Hepatocyte (in vitro differentiated cells): Measurements from ENCODE around the gene ATF4. TPM values are rescaled to one million over a fixed set of nuclear protein-coding genes. Genes with fewer than 3 reads are reported as not detected.

ENCODE experiments used
- DNase-seq: peaks from one replicate; pipeline ENCODE4 v3.0.0-alpha.2; 2016; ENCODE audit warnings: low spot score
- H2AFZ ChIP-seq: fragments of 200-600 bp; sonication (generic); 2 replicates; pipeline ENCODE4 v1.6.0; 2016; ENCODE audit warnings: antibody characterized with exemption, mild to moderate bottlenecking
- H3K27ac ChIP-seq: fragments of 200-600 bp; sonication (generic); 2 replicates; pipeline ENCODE4 v1.5.1; 2016; ENCODE audit warnings: mild to moderate bottlenecking
- H3K27me3 ChIP-seq: fragments of 200-600 bp; sonication (generic); 2 replicates; pipeline ENCODE4 v1.6.1; 2016
- H3K36me3 ChIP-seq: fragments of 200-600 bp; sonication (generic); replicated peaks from 2 replicates; pipeline ENCODE4 v1.5.1; 2016; ENCODE audit warnings: low read depth; ENCODE audit not compliant: insufficient read depth
- H3K4me1 ChIP-seq: fragments of 200-600 bp; sonication (generic); 2 replicates; pipeline ENCODE4 v1.5.1; 2016; ENCODE audit warnings: mild to moderate bottlenecking, moderate library complexity; ENCODE audit not compliant: insufficient read depth
- H3K4me2 ChIP-seq: fragments of 200-600 bp; sonication (generic); 2 replicates; pipeline ENCODE4 v1.6.0; 2016
- H3K4me3 ChIP-seq: fragments of 200-600 bp; sonication (generic); 2 replicates; pipeline ENCODE4 v1.5.1; 2016; ENCODE audit warnings: mild to moderate bottlenecking
- H3K79me2 ChIP-seq: fragments of 200-600 bp; sonication (generic); 2 replicates; pipeline ENCODE4 v1.6.0; 2017; ENCODE audit warnings: mild to moderate bottlenecking
- H3K9me2 ChIP-seq: fragments of 200-600 bp; sonication (generic); replicated peaks from 2 replicates; pipeline ENCODE4 v1.6.0; 2017; ENCODE audit warnings: mild to moderate bottlenecking; ENCODE audit not compliant: insufficient read depth
- H3K9me3 ChIP-seq: fragments of 200-600 bp; sonication (generic); 2 replicates; pipeline ENCODE4 v1.5.1; 2016; ENCODE audit warnings: low read depth, mild to moderate bottlenecking
- H4K20me1 ChIP-seq: fragments of 200-600 bp; sonication (generic); 2 replicates; pipeline ENCODE4 v1.6.0; 2016; ENCODE audit warnings: mild to moderate bottlenecking; ENCODE audit not compliant: insufficient read depth, poor library complexity, severe bottlenecking
- CTCF ChIP-seq: fragments of 200-600 bp; sonication (generic); IDR thresholded peaks from 2 replicates; pipeline ENCODE4 v1.5.1; 2016; ENCODE audit warnings: antibody characterized with exemption, mild to moderate bottlenecking; ENCODE audit not compliant: poor library complexity
- EZH2 ChIP-seq: fragments of 200-600 bp; sonication (generic); IDR thresholded peaks from 2 replicates; pipeline ENCODE4 v1.6.1; 2016; ENCODE audit warnings: antibody characterized with exemption, mild to moderate bottlenecking, borderline replicate concordance
- EZH2phosphoT487 ChIP-seq: fragments of 200-600 bp; sonication (generic); IDR thresholded peaks from one replicate; pipeline ENCODE4 v1.6.1; 2018; ENCODE audit warnings: antibody characterized with exemption, mild to moderate bottlenecking, low read depth, moderate library complexity; ENCODE audit not compliant: unreplicated experiment, severe bottlenecking
- WGBS: methylation state at CpG from one replicate; pipeline ENCODE4 v1.1.6; 2016; ENCODE audit warnings: low lambda C conversion rate; ENCODE audit errors: missing lambda C conversion rate; 5-methylcytosine and 5-hydroxymethylcytosine counted together
- polyA plus RNA-seq: library from polyadenylated mRNA; unstranded; fragments of >200 nt; fragmentation: Nextera tagmentation; extraction: Ambion mirVana; gene quantifications from 2 replicates; pipeline ENCODE4 v1.2.1, GENCODE V29; 2016
- total RNA-seq: library from RNA; depleted of rRNA; stranded (reverse); fragments of >200 nt; gene quantifications from 2 replicates; pipeline ENCODE4 v1.2.3, GENCODE V29; 2014

ATF4 gene
- total and polyA plus RNA-seq, 2 experiments from 2014 or later = 144 to 231 TPM

- Histone ChIP-seq H3K36me3 (no peaks in the 10 kb centered on the region), H3K4me2 (peak overlapping the region; percentile 83), H3K4me1 (peaks cover 31% of the 10 kb centered on the region), H3K27me3 (no peaks in the 10 kb centered on the region), H3K4me3 (peak overlapping the region; percentile 27), H3K27ac (peak overlapping the region; percentile 82), H4K20me1 (peaks cover under 1% of the 10 kb centered on the region), H2AFZ (peak overlapping the region; percentile 54), H3K9me2 (no peaks in the 10 kb centered on the region), H3K9me3 (no peaks in the 10 kb centered on the region), H3K79me2 (peaks cover 41% of the 10 kb centered on the region)
- no peak for DNase-seq
- TF ChIP-seq EZH2phosphoT487 (no peak), CTCF (no peak), EZH2 (no peak)
- 33% methylated on average over 13 of the region's 13 CpGs for WGBS
These were observed 18.7 kb upstream of the ATF4 start for GRCh38 chr22:39501644-39502108.

DNA sequence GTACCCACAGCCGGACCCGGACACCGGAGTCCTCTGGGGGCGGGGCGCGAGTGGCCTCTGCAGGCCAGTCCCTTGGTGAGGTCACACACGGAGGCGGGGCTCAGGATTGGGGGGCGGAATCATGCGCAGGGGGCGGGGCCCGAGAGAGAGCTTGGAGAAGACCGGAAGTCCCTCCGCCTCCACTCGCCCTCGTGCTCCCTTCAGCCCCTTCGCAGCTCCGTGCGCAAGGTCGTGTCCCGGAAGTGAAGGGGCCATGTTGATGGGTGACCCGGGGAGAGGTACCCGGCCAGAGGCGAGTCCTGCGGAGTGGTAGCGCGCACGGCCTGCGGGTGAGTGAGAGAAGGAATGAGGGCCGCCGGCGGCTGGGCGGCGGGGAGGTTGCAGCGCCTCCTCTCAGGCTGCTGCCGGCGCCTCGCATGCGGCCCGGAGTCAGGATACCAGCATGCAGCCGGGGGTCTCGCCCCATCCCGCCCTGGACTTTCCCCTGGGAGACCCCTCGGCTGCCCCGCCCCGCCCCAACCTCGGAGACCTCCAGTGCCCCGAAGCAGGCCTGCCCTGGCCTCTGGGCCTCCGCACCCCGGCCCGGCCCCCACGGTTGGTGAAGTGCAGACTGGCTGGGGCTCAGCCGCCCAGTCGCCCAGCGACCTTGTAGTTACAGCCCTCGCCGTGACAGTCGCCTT lies 18.1 kb upstream of the ATF4 start, which contains the start of gene MIEF1:
Gene MIEF1, plus strand, starts transcription at position 182 of the 680 bp plus-strand sequence. CDS start 9,005 bp downstream, outside the sequence.
- Histone ChIP-seq H4K20me1 (peaks cover 3% of the 10 kb centered on the region), H3K9me2 (no peaks in the 10 kb centered on the region), H3K27ac (peak within 1 kb of the TSS; percentile 82), H3K4me1 (peaks cover 31% of the 10 kb centered on the region), H3K79me2 (peaks cover 44% of the 10 kb centered on the region), H3K36me3 (no peaks in the 10 kb centered on the region), H3K4me2 (peak within 1 kb of the TSS; percentile 89), H3K27me3 (no peaks in the 10 kb centered on the region), H2AFZ (peak within 1 kb of the TSS; percentile 54), H3K4me3 (peak within 1 kb of the TSS; percentile 84), H3K9me3 (no peaks in the 10 kb centered on the region)
- TF ChIP-seq EZH2phosphoT487 = no peak
- no peak for TF ChIP-seq EZH2
- TF ChIP-seq CTCF = no peak
- DNase-seq = peak; percentile 99
- under 1% methylated on average over 47 of the region's 58 CpGs for WGBS

DNA sequence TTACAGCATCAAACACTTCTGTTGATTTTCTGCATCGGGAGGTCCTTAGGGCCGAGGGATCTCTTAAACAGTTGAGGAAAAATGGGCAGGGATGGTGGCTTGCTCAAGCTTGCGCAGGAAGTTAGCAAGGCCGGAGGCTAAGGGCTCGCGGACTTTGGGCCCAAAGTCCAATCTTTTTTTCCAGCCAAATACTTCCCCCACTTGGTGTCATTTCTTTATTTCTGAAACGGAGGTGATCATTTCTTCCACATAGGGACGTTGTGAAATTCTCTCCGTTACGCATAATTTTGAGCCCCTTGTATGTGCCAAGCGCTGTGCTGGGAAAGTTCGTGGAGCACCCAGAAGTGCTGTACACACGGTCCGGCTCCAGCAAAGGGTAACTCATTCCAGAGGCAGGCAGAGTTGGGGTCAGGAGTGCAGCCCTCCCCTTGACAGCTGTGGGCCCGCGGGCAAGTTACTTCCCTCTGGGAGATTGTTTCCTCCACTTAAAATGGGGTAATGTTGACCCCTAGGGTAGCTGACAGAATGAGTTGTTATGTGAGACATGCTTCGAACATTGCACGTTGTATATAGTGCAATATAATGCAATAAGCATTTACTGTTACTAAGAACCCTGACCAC lies 17.5 kb upstream of the ATF4 start:
- H3K27ac ChIP-seq = peak overlapping the region; percentile 77
- peak overlapping the region; percentile 89 for H3K4me2 ChIP-seq
- H3K27me3 ChIP-seq = no peaks in the 10 kb centered on the region
- 29% methylated on average over 18 of the region's 18 CpGs for WGBS
- H3K4me3 ChIP-seq = peak overlapping the region; percentile 84
- peaks cover 49% of the 10 kb centered on the region for H3K79me2 ChIP-seq
- DNase-seq = peak; percentile 49
- peak overlapping the region; percentile 42 for H2AFZ ChIP-seq
- peaks cover 31% of the 10 kb centered on the region for H3K4me1 ChIP-seq
- TF ChIP-seq EZH2 (no peak), CTCF (no peak), EZH2phosphoT487 (no peak)
- H4K20me1 ChIP-seq = peaks cover 3% of the 10 kb centered on the region
- no peaks in the 10 kb centered on the region for H3K9me2 ChIP-seq
- no peaks in the 10 kb centered on the region for H3K36me3 ChIP-seq
- no peaks in the 10 kb centered on the region for H3K9me3 ChIP-seq
